GM21515 (cell line): ENCODE data around the gene PPP2R5E.
A peak's percentile ranks its signal among the peaks of the same experiment; 100 is the strongest.
"Not testable (repeated sequence)": the region's sequence is repeated elsewhere in the genome, so short reads cannot be mapped to it uniquely, and the experiment has no call there.

Source experiments
- ATAC-seq: cut with Tn5 transposase; IDR thresholded peaks from one replicate; pipeline ENCODE4 v1.9.1; 2021; ENCODE audit not compliant: unreplicated experiment

The PPP2R5E gene

GRCh38 chr14:63543000-63543825, at the start of gene PPP2R5E:
TSS of gene PPP2R5E (minus strand) at chr14:63543377. CDS start at chr14:63539685, 3,692 bp downstream.
- peak; percentile 96 for ATAC-seq

DNA sequence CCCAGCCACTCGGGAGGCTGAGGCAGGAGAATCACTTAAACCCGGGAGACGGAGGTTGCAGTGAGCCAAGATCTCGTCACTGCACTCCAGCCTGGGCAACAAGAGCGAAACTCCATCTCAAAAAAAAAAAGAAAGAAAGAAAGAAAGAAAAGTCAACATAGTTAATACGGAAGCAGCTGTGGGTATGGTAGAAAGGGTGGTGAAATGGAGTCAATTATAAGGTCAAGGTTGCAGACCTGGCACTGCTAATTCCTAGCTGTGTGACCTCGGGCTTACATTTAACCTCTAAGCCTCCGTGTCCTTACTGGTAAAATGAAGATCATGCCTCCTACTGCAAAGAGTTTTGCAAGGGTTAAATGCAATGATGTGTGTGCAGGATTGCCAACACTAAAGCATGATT, 39.9 kb upstream of the PPP2R5E start:
- ATAC-seq, result not testable (repeated sequence)

DNA sequence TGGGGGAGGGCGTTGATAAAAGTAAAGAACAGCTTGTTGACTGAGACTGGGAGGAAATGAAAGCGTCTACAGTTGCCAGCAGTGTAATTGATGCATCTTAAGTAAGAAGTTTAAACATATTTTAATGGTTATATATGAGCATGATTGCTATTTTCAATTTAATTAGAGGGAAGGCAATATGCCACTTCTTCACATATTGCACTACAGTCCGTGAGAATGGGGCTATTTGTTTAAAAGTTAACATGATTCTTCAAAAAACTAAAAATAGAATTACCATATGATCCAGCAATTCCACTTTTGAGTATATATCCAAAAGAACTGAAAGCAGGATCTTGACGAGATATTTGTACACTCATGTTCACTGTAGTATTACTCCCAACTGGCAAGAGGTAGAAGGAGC, 38.3 kb upstream of the PPP2R5E start:
- no peak for ATAC-seq

- ATAC-seq, result no peak
Observed at GRCh38 chr14:63578300-63578699, 35.1 kb upstream of the PPP2R5E start.

GRCh38 chr14:63573581-63573980, 30.4 kb upstream of the PPP2R5E start:
- ATAC-seq, result no peak

- ATAC-seq, result no peak
Observed at GRCh38 chr14:63565448-63565847, 22.3 kb upstream of the PPP2R5E start.

- ATAC-seq, result no peak
Observed at GRCh38 chr14:63564318-63564717, 21.1 kb upstream of the PPP2R5E start.

- ATAC-seq, result no peak
Observed at GRCh38 chr14:63563370-63564026, 20.3 kb upstream of the PPP2R5E start.

DNA sequence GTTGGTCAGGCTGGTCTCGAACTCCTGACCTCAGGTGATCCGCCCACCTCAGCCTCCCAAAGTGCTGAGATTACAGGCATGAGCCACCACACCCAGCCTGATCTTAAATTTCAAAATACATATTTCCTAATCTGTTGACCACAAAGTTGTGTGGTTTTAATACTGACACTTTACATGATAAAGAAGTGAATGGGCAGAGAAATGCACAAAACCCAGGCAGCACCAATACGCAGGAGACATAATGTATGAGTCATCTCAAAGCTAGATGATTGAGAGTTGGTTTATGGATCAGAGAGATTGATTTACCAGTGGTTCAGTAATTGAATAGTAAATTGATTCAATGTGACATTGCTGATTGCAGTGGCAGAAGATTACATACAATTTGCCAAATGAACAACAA, 19.2 kb upstream of the PPP2R5E start:
- ATAC-seq, result no peak

DNA sequence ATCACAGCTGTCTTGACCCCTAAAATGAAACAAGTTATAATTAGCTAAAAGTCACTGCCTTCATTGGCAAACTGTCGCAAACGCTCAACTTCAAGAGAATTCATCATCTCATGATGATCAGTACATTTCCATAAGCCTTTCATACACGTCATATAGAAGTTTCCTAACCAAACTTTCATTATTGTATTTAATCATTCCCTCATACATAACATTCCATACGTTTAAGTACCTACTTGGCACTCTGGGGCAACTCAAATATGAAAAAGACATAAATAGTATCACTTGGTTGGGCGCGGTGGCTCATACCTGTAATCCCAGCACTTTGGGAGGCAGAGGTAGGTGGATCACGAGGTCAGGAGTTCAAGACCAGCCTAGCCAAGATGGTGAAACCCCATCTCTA, 12.4 kb upstream of the PPP2R5E start:
- no peak for ATAC-seq

GRCh38 chr14:63551332-63551731, 8.2 kb upstream of the PPP2R5E start:
- no peak for ATAC-seq

GRCh38 chr14:63547798-63548335, 4.7 kb upstream of the PPP2R5E start:
- no peak for ATAC-seq

GRCh38 chr14:63545431-63545830, 2.3 kb upstream of the PPP2R5E start:
- no peak for ATAC-seq

GRCh38 chr14:63544591-63545299, 1.6 kb upstream of the PPP2R5E start:
- no peak for ATAC-seq

- peak; percentile 31 for ATAC-seq
Observed at GRCh38 chr14:63543826-63544406, 739 bp upstream of the PPP2R5E start.

DNA sequence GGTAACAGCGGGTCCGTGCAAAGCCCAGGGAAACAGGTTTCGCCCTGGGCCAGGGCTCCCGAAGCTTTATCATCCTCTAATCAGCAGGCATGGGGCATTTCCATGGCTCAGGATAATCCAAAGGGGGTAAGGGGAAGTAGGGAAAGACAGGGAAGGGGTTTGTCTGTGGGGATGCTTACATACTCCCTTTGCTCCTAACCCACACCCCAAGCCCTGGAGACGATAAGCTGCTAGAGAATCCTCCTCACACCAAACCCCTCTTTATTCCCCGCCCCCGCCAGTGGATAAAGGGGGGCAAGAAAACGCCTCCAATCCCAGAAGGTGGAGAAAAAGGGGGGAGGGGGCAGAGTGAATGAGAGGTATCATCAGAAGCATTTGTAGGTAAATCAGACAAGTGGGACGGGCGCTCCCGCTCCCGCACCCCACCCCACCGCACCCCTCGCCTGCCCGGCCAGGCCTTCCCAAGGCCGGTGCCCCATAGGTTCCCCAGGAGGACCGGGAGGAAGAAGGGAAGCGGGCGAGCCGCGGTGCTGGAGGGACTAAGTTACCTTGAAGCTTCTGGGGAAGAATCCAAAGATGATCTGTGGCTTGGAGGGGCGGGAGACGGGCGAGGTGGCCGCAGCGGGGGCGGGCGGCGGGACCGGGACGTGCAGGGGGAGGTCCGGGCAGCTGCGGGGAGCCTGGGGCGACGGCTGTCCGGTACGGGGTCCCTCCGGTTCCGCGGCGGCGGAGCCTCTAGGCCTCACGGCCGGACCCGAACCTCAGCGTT, 762 bp downstream of the PPP2R5E start:
- peak; percentile 17 for ATAC-seq

DNA sequence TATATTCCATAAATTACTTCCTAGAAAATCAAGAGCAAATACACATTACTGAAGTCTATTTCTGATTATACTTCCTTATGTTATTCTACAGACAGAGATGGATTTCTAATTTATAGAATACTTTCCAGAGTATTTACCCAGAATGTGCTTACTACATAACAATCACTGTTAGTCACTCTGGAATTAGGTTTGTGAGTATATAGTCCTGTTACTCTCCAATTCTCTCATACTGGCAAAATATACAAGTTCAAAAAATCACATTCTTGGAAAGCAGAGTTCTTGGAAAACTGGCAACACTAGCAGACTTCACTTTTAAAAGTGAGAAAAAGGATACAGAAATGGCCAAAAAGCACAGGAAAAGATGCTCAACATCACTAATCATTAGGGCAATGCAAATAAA, 7.3 kb downstream of the PPP2R5E start:
- no peak for ATAC-seq

DNA sequence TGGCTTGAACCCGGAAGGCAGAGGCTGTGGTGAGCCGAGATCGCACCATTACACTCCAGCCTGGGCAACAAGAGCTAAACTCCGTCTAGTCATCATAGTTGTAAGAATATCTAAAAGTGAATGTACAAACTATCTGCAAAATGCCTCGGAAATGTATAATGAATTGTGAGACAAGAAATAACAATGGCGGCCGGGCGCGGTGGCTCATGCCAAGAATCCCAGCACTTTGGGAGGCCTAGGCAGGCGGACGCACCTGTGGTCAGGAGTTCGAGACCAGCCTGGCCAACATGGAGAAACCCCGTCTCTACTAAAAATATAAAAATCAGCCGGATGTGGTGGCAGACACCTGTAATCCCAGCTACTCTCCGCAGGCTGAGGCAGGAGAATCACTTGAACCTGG, 9.7 kb downstream of the PPP2R5E start:
- no peak for ATAC-seq

GRCh38 chr14:63524537-63525155, 18.5 kb downstream of the PPP2R5E start:
- ATAC-seq, result peak; percentile 82
